ENCODE measurements around the gene DCAF7.

Gene DCAF7

GRCh38 chr17:63622574-63623390, 72.5 kb downstream of the DCAF7 start:
- peak overlapping the region; percentile 94 for H3K4me3 ChIP-seq (ENCODE audit: low read depth, low read length)
- no peaks in the 10 kb centered on the region for H3K9me3 ChIP-seq (ENCODE audit: control insufficient read depth, insufficient read depth, low read depth, low read length)
- peaks cover 15% of the 10 kb centered on the region for H3K4me1 ChIP-seq (ENCODE audit: control insufficient read depth, insufficient read depth, low read length)
- H3K27me3 ChIP-seq (ENCODE audit: control insufficient read depth, insufficient read depth, low read length): no peaks in the 10 kb centered on the region
- H3K36me3 ChIP-seq (ENCODE audit: control insufficient read depth, insufficient read depth, low read length): no peaks in the 10 kb centered on the region
- H3K9ac ChIP-seq (ENCODE audit: low read length): peak overlapping the region; percentile 79
- H3K27ac ChIP-seq (ENCODE audit: low read depth, low read length): no peak overlapping the region

GRCh38 chr17:63623786-63624530, 73.7 kb downstream of the DCAF7 start:
- Histone ChIP-seq H3K9ac (ENCODE audit: low read length) (no peak overlapping the region), H3K4me3 (ENCODE audit: low read depth, low read length) (peak overlapping the region; percentile 94), H3K27ac (ENCODE audit: low read depth, low read length) (no peak overlapping the region), H3K27me3 (ENCODE audit: control insufficient read depth, insufficient read depth, low read length) (no peaks in the 10 kb centered on the region), H3K9me3 (ENCODE audit: control insufficient read depth, insufficient read depth, low read depth, low read length) (no peaks in the 10 kb centered on the region), H3K4me1 (ENCODE audit: control insufficient read depth, insufficient read depth, low read length) (peaks cover 15% of the 10 kb centered on the region), H3K36me3 (ENCODE audit: control insufficient read depth, insufficient read depth, low read length) (no peaks in the 10 kb centered on the region)

GRCh38 chr17:63624531-63624880, 74.2 kb downstream of the DCAF7 start:
- H3K36me3 ChIP-seq (ENCODE audit: control insufficient read depth, insufficient read depth, low read length): no peaks in the 10 kb centered on the region
- H3K4me1 ChIP-seq (ENCODE audit: control insufficient read depth, insufficient read depth, low read length): peaks cover 15% of the 10 kb centered on the region
- H3K27ac ChIP-seq (ENCODE audit: low read depth, low read length): no peak overlapping the region
- H3K9me3 ChIP-seq (ENCODE audit: control insufficient read depth, insufficient read depth, low read depth, low read length): no peaks in the 10 kb centered on the region
- no peak overlapping the region for H3K4me3 ChIP-seq (ENCODE audit: low read depth, low read length)
- H3K9ac ChIP-seq (ENCODE audit: low read length): no peak overlapping the region
- H3K27me3 ChIP-seq (ENCODE audit: control insufficient read depth, insufficient read depth, low read length): no peaks in the 10 kb centered on the region

- Histone ChIP-seq H3K36me3 (ENCODE audit: control insufficient read depth, insufficient read depth, low read length) (no peaks in the 10 kb centered on the region), H3K4me1 (ENCODE audit: control insufficient read depth, insufficient read depth, low read length) (peaks cover 24% of the 10 kb centered on the region), H3K9me3 (ENCODE audit: control insufficient read depth, insufficient read depth, low read depth, low read length) (no peaks in the 10 kb centered on the region), H3K27ac (ENCODE audit: low read depth, low read length) (no peak overlapping the region), H3K4me3 (ENCODE audit: low read depth, low read length) (no peak overlapping the region), H3K27me3 (ENCODE audit: control insufficient read depth, insufficient read depth, low read length) (no peaks in the 10 kb centered on the region), H3K9ac (ENCODE audit: low read length) (no peak overlapping the region)
Observed at GRCh38 chr17:63626551-63627180, 76.4 kb downstream of the DCAF7 start.

GRCh38 chr17:63629627-63630026, 79.3 kb downstream of the DCAF7 start:
- Histone ChIP-seq H3K27me3 (ENCODE audit: control insufficient read depth, insufficient read depth, low read length) (no peaks in the 10 kb centered on the region), H3K36me3 (ENCODE audit: control insufficient read depth, insufficient read depth, low read length) (no peaks in the 10 kb centered on the region; the same call in 1 of the 2 replicates), H3K9ac (ENCODE audit: low read length) (no peak overlapping the region), H3K27ac (ENCODE audit: low read depth, low read length) (no peak overlapping the region), H3K4me3 (ENCODE audit: low read depth, low read length) (no peak overlapping the region), H3K9me3 (ENCODE audit: control insufficient read depth, insufficient read depth, low read depth, low read length) (no peaks in the 10 kb centered on the region), H3K4me1 (ENCODE audit: control insufficient read depth, insufficient read depth, low read length) (peaks cover 41% of the 10 kb centered on the region)

- H3K36me3 ChIP-seq (ENCODE audit: control insufficient read depth, insufficient read depth, low read length): peaks cover 2% of the 10 kb centered on the region; the same call in 1 of the 2 replicates
- H3K9ac ChIP-seq (ENCODE audit: low read length): no peak overlapping the region
- no peaks in the 10 kb centered on the region for H3K9me3 ChIP-seq (ENCODE audit: control insufficient read depth, insufficient read depth, low read depth, low read length)
- H3K4me1 ChIP-seq (ENCODE audit: control insufficient read depth, insufficient read depth, low read length): peaks cover 44% of the 10 kb centered on the region
- H3K27ac ChIP-seq (ENCODE audit: low read depth, low read length): peak overlapping the region; percentile 58; the same call in 1 of the 2 replicates
- no peaks in the 10 kb centered on the region for H3K27me3 ChIP-seq (ENCODE audit: control insufficient read depth, insufficient read depth, low read length)
- H3K4me3 ChIP-seq (ENCODE audit: low read depth, low read length): no peak overlapping the region
Observed at GRCh38 chr17:63631062-63631461, 80.8 kb downstream of the DCAF7 start.

- Histone ChIP-seq H3K4me1 (ENCODE audit: control insufficient read depth, insufficient read depth, low read length) (peaks cover 42% of the 10 kb centered on the region), H3K36me3 (ENCODE audit: control insufficient read depth, insufficient read depth, low read length) (peaks cover 8% of the 10 kb centered on the region; the same call in 1 of the 2 replicates), H3K4me3 (ENCODE audit: low read depth, low read length) (no peak overlapping the region; the same call in 1 of the 2 replicates), H3K9ac (ENCODE audit: low read length) (no peak overlapping the region), H3K9me3 (ENCODE audit: control insufficient read depth, insufficient read depth, low read depth, low read length) (no peaks in the 10 kb centered on the region), H3K27me3 (ENCODE audit: control insufficient read depth, insufficient read depth, low read length) (no peaks in the 10 kb centered on the region), H3K27ac (ENCODE audit: low read depth, low read length) (peak overlapping the region; percentile 58; the same call in 1 of the 2 replicates)
Observed at GRCh38 chr17:63631626-63632025, 81.3 kb downstream of the DCAF7 start.

GRCh38 chr17:63633742-63634141, 83.5 kb downstream of the DCAF7 start:
- peaks cover 12% of the 10 kb centered on the region; the same call in 1 of the 2 replicates for H3K36me3 ChIP-seq (ENCODE audit: control insufficient read depth, insufficient read depth, low read length)
- peak overlapping the region; percentile 64 for H3K9ac ChIP-seq (ENCODE audit: low read length)
- peak overlapping the region; percentile 19; the same call in 1 of the 2 replicates for H3K4me3 ChIP-seq (ENCODE audit: low read depth, low read length)
- H3K9me3 ChIP-seq (ENCODE audit: control insufficient read depth, insufficient read depth, low read depth, low read length): no peaks in the 10 kb centered on the region
- H3K4me1 ChIP-seq (ENCODE audit: control insufficient read depth, insufficient read depth, low read length): peaks cover 37% of the 10 kb centered on the region
- H3K27me3 ChIP-seq (ENCODE audit: control insufficient read depth, insufficient read depth, low read length): no peaks in the 10 kb centered on the region
- peak overlapping the region; percentile 49; the same call in 1 of the 2 replicates for H3K27ac ChIP-seq (ENCODE audit: low read depth, low read length)

- H3K27me3 ChIP-seq (ENCODE audit: control insufficient read depth, insufficient read depth, low read length): no peaks in the 10 kb centered on the region
- H3K9ac ChIP-seq (ENCODE audit: low read length): peak overlapping the region; percentile 64
- peak overlapping the region; percentile 19; the same call in 1 of the 2 replicates for H3K4me3 ChIP-seq (ENCODE audit: low read depth, low read length)
- H3K27ac ChIP-seq (ENCODE audit: low read depth, low read length): peak overlapping the region; percentile 49; the same call in 1 of the 2 replicates
- peaks cover 12% of the 10 kb centered on the region; the same call in 1 of the 2 replicates for H3K36me3 ChIP-seq (ENCODE audit: control insufficient read depth, insufficient read depth, low read length)
- no peaks in the 10 kb centered on the region for H3K9me3 ChIP-seq (ENCODE audit: control insufficient read depth, insufficient read depth, low read depth, low read length)
- H3K4me1 ChIP-seq (ENCODE audit: control insufficient read depth, insufficient read depth, low read length): peaks cover 37% of the 10 kb centered on the region
Observed at GRCh38 chr17:63634163-63634562, 83.9 kb downstream of the DCAF7 start.

- no peak overlapping the region for H3K4me3 ChIP-seq (ENCODE audit: low read depth, low read length)
- H3K27me3 ChIP-seq (ENCODE audit: control insufficient read depth, insufficient read depth, low read length): no peaks in the 10 kb centered on the region
- no peak overlapping the region for H3K9ac ChIP-seq (ENCODE audit: low read length)
- peaks cover 37% of the 10 kb centered on the region for H3K4me1 ChIP-seq (ENCODE audit: control insufficient read depth, insufficient read depth, low read length)
- H3K36me3 ChIP-seq (ENCODE audit: control insufficient read depth, insufficient read depth, low read length): peaks cover 12% of the 10 kb centered on the region; the same call in 1 of the 2 replicates
- H3K9me3 ChIP-seq (ENCODE audit: control insufficient read depth, insufficient read depth, low read depth, low read length): no peaks in the 10 kb centered on the region
- no peak overlapping the region for H3K27ac ChIP-seq (ENCODE audit: low read depth, low read length)
Observed at GRCh38 chr17:63634816-63635215, 84.5 kb downstream of the DCAF7 start.
